NCI-H226 (cell line): ENCODE measurements around the gene FAM229A.

Experiments
- DNase-seq: peaks from one replicate; pipeline ENCODE4 v3.0.0-alpha.2; 2015

Gene FAM229A

GRCh38 chr1:32346532-32347157 is 15.6 kb downstream of the FAM229A start:
- DNase-seq = no peak

- DNase-seq = peak; percentile 60
Observed at GRCh38 chr1:32345289-32345827, 16.9 kb downstream of the FAM229A start.

- DNase-seq = no peak
Observed at GRCh38 chr1:32342704-32343103, 19.6 kb downstream of the FAM229A start.

GRCh38 chr1:32341971-32342370 is 20.3 kb downstream of the FAM229A start:
- DNase-seq = peak; percentile 77

- no peak for DNase-seq
Observed at GRCh38 chr1:32341186-32341757, 21.0 kb downstream of the FAM229A start.

DNA sequence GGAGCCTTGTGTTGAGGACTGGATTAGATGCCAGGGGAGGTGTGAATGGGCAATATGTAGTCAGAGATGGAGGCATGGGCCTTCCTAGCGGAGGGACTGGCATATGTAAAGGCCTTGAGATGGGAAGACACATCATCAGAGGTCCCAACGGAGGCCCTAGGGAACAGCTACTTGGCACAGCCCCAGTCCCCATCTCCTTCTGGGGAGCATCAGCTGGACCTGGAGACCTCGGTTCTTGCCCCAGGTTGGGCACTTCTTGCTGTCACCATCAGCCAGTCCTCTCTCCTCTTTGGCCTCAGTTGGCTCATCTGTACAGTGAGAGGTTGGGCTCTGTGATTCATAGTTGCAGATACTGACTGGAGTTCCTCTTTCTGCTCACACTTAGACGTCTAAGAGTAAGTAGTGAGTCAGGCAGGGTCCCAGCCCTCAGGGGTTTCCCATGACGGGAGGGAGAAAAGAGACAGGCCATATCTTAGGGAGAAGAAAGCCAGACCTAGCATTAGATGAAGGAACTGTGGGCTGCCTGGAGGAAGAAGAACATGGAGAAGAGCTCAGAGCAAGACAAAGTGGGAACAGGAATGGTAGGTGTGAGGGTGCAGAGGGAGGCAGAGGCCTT is 22.8 kb downstream of the FAM229A start:
- DNase-seq = peak; percentile 60

- no peak for DNase-seq
Observed at GRCh38 chr1:32338637-32339145, 23.6 kb downstream of the FAM229A start.

GRCh38 chr1:32337855-32338636 is 24.2 kb downstream of the FAM229A start:
- DNase-seq = no peak

DNA sequence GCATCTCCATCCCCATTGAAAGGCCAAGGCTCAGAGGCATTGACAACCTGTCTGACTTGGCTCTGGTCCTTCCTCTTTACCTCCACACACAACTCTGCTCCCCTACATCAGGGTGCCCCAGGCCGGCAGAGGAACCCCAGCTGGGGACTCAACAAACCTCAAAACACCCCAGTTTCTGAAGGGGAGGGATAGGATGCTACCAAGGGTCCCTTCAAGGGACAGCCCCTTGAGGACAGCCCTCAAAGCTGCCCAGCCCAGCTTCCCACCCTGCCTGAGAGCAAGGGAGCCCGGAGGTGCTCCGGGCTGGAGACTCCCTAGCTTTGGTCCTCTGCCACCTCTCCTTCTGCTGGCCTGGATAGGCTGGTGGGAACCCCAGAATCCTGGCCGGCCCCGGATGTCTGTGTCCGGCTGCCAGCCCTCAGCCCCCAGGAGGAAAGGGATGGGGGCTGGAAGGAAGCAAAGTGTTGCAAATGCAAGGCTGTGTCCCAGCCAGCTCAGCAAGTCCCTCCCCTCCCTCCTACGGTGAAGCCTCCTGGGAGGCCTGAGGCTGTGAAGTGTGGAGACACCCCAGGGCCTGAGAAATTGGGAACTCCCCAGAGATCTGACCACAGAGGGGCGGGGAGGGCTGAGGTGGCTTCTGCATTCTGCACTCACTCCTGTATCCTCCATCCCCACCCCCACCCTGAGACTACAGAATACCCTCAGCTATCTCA is 25.2 kb downstream of the FAM229A start:
- peak; percentile 83 for DNase-seq

- no peak for DNase-seq
Observed at GRCh38 chr1:32336591-32336932, 25.7 kb downstream of the FAM229A start.

DNA sequence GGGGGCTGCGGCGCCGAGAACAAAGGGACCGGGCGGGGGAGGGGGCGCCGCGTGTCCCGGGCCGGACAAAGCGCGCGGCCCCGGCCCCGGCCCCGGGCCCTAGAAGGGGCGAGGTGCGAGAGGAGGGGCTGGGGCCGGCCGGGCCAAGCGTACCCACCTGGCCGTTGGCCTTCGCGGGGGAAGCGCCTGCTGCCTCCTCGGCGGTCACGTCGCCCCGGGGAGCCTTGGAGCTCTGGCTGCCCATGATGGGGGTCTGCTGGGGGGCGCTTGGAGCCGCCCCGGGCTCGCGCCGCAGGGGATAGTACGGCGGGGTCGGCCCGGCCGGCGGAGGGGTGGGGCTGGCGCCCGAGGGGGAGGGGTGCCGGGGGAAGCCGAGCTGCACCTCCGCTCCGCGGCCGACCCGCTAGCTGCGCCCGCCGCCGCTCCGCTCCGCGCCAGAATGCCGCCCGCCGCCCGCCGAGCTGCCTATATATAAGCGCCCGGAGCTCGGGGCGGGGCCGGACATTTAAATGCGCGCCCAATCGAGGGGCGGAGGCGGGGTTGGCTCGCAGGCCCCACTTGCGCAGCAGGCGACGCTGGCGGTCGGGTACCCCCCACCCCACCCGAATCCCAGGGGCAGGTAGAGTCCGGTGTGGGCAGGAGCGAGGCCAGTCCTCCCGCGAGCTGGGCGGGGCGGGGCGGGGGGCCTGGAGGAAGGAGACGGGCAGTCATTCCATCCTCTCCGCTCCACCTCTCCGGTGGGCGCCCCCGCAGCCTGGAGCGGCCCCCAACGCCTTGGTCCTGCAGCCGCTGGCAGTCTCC is 26.3 kb downstream of the FAM229A start, which contains the start of gene MARCKSL1:
TSS of gene MARCKSL1 (minus strand) at position 444 of the 801 bp plus-strand sequence. CDS start at position 244, 200 bp downstream.
- DNase-seq = peak; percentile 55

DNA sequence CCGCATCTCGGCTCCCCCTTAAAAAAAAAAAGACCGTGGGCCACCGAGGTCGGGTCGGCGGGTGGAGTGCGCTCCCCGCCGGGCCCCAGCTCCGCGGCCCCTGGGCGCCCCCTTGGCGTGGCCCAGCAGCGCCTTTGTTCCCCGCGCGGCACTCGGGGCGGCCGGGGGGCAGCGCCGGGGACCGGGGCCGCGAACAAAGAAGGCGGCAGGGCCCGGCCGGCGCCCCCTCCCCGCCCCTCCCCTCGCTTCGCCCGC is 26.8 kb downstream of the FAM229A start:
- no peak for DNase-seq

GRCh38 chr1:32334864-32335534 is 27.3 kb downstream of the FAM229A start:
- DNase-seq = no peak

DNA sequence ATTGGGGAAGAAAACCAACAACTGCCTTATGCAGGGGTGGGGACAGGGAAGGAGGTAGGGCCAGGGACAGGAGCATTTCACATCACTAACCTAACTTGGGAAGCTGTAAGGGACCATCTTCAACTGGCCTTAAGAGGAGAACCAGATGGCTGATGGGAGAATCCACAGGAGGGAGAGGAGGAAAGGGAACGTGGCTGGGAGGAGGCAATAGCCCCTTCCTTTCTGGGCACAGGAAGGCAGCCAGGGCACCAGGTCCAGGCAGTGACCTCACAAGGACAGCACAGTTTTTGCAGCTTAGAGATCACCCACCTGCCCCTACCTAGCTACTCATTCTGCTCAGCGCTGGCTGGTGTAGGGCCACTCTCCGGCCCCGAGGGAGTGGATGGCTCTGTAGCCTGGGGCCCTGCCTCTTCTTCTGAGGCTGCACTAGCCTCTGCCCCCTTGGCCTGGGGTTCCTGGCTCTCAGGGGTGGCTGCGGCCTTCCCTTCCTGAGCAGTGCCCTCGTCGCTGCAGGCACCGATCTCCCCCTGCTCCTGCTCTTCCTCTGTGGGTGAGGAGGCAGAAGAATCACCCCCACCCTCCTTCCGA is 27.9 kb downstream of the FAM229A start:
- DNase-seq = no peak

- no peak for DNase-seq
Observed at GRCh38 chr1:32333251-32333963, 28.9 kb downstream of the FAM229A start.

- DNase-seq = no peak
Observed at GRCh38 chr1:32332290-32333079, 29.8 kb downstream of the FAM229A start.

DNA sequence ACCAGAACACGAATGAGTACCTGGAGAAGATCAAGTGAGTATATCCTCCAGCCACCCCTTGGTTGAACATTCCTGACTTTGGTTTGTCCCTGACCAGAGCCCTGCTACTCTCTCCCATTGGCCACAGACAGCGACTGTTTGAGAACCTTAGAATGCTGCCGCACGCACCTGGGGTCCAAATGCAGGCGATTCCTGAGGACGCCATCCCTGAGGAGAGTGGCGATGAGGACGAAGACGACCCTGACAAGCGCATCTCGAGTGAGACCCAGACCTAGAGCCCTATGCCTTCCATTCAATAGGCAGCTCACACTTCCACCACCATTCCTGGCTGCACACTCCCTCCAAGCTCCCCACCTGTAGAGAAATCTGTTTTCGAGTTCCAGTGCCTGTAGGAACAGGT is 30.7 kb downstream of the FAM229A start:
- DNase-seq = no peak

- no peak for DNase-seq
Observed at GRCh38 chr1:32330558-32331151, 31.6 kb downstream of the FAM229A start.

DNA sequence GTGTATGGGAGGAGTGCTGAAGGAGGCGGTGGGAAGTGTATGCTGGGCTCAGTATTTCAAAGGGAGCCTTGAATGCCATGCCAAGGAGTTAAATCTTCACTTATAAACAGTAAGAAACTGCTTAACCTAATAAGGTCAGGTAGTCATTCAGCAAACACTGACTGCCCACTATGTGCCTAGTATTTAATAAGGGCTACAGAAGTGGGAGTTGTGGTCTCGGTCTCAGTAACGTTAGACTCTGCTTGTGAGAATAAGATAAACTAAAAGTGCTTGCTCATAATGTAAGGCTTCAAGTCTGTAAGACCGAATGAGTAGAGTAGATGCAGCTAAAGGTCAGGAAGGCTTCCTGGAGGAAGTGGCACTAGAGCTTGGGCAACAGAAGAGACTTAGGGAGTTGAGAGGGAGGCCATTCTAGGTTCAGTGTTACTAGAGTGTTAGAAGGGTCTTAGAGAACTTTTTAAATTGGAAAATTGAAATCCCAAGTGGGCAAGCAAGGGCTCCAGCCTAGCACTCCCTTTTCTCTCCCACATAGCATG is 32.3 kb downstream of the FAM229A start:
- no peak for DNase-seq
